GM12891 (cell line): ENCODE measurements around the gene KLHL41.

ENCODE experiments used
- POLR2A ChIP-seq: IDR thresholded peaks from 2 replicates; pipeline ENCODE4 v1.6.1; 2011; ENCODE audit warnings: low read depth, low read length, control low read depth
- POLR2AphosphoS5 ChIP-seq: IDR thresholded peaks from 2 replicates; pipeline ENCODE4 v1.6.1; 2011; ENCODE audit warnings: low read depth, low read length, control low read depth
- TAF1 ChIP-seq: IDR thresholded peaks from 2 replicates; pipeline ENCODE4 v1.6.1; 2011; ENCODE audit warnings: low read depth, low read length, control low read depth

DNA sequence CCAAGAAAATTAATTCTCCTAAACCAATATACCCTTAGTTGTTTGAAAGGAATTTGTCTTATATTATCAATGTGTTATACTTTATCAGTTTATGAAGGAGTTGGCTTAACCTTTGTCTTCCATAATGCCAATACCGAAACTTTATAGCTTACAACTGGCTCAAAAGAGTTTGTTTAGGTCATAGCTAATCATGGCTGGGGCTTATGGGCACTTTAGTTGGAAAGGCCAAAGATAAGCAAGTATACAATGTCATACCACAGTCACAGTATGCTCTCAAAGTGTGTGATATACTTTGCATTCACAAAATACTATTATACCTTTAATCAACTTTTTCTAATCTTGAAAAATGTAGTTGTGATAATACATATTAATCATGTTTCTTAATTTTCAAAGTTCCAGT is 2.3 kb downstream of the KLHL41 start:
- TF ChIP-seq POLR2A (no peak), POLR2AphosphoS5 (no peak), TAF1 (no peak)
